HG03571 (cell line): ENCODE measurements around the gene APOBEC3B.
"Not testable (repeated sequence)": the region's sequence is repeated elsewhere in the genome, so short reads cannot be mapped to it uniquely, and the experiment has no call there.

ENCODE experiments used
- ATAC-seq: cut with Tn5 transposase; IDR thresholded peaks from one replicate; pipeline ENCODE4 v1.9.1; 2021; ENCODE audit not compliant: unreplicated experiment

APOBEC3B gene

DNA sequence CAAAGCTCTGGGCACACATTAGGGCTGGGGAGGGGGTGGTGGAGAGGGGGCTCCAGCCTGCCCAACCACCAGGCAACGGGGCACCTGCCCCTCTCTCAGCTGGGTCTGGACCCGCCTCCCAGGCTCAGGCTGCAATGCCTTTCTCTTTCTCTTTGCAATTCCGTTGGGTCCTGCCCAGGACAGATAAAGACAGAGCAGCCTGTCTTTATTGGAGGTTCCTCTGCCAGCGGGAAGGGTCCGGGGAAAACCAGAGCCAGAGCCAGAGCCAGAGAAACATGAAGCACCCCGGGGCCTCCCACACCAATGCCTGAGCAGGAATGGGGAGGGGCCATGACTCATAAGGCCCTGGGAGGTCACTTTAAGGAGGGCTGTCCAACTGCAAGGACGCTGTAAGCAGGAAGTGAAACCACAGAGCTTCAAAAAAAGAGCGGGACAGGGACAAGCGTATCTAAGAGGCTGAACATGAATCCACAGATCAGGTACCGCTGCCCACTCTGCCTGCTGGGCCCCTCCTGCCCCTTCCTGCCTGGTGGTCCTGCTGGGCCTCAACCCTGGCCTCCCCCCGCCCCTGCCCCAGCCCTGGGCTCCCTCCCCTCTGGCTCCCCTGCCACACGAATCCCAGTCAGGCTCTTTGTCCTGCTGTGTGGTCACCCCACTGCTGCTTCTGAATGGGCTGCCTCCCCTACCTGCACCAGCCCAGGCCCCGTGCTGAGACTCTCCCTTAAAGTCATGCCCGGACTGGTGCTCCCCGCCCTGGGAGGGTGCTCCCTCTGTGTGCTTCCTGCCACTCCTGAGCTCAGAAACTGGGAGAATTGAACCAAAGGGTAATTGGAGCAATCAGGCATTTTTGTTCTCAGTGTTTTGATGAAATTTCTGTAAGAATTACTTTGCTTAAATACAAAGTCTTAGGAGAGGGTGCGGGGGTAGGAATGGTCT lies at the start of gene APOBEC3B:
APOBEC3B (plus strand) TSS at position 356 of the 936 bp plus-strand sequence; CDS start at position 463, 107 bp downstream.
- peak; percentile 45 for ATAC-seq

DNA sequence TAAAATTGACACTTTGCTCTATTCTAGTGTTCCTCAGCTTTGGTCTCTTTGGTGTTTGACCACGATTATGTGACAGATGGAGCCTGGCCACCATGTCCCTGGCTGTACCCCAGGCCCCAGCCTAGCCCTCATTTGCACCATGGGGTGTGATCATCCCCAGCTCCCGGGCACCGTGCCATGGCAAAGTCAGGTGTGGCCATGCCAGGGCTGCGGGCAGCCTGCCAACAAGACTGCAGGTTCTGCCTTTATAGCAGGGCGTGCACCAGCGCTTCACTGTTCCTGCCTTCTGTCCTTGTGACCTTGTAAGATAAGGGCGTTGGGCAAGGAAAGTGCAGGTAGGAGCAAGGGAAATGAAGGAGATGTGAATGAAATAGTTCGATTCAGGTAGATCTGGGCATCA lies 47.1 kb upstream of the APOBEC3B start:
- no peak for ATAC-seq

DNA sequence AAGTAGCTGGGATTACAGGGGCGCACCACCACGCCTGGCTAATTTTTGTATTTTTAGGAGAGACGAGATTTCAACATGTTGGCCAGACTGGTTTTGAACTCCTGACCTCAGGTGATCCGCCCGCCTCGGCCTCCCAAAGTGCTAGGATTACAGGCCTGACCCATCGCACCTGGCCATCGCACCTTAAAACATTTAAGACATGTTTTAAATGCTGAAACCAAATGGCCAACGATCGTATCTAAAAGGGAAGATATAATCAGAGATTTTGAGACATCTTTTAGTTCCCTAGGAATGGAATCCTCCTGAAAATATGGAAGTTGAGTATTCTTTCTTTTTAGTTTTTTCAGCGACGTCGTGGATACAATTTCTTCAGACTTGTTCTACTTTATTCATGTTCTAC lies 46.5 kb upstream of the APOBEC3B start:
- ATAC-seq: no peak

DNA sequence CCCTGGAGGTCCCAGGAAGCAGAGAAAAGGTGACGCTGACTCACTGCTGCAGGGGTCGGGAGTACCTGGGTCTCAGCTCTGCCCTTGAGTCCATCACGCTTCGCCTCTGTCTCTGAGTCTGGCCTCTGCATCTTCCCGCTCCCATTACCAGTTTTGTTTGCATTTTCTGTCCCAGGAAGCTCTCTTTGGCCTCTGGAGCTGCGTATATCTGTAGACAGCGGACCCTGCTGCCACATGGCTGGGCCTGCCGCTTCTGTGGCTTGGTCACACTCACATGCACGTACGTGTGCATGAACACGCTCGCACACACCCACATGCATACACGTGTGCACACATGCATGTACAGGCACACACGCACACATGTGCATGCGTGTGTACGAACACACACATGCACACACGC lies 45.6 kb upstream of the APOBEC3B start:
- no peak for ATAC-seq

DNA sequence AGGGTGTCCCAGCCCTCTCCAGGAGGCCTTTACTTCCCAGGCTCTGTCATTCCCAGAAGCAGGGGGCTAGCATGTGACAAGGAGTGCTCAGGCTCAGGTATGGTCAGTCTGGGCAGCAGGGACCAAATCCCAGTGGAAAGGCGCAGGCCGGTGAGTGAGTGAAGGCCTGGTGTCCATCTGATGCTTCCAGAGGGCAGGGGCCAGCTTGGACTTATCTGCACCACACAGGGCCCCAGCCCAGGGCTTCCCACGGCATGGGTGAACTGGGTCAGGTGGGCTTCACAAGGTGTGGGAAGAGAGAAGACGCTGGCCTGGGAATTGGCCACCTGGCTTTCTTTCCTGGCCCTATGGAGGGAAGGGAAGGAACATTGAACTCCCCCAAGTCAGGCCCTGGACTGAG lies 45.1 kb upstream of the APOBEC3B start:
- no peak for ATAC-seq

DNA sequence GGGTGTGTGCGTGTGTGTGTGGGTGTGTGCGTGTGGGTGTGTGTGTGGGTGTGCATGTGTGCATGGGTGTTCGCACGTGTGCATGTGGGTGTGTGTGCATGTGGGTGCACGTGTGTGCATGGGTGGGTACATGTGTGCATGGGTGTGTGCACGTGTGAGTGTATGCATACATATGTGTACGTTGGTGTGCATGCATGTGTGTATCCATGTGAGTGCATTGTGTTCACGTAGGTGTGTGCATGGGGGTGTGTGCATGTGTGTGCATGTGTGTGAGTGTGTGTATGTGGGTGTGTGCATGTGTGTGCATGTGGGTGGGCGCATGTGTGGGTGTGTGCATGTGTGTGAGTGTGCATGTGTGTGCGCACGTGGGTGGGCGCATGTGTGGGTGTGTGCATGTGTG lies 44.6 kb upstream of the APOBEC3B start:
- no peak for ATAC-seq

DNA sequence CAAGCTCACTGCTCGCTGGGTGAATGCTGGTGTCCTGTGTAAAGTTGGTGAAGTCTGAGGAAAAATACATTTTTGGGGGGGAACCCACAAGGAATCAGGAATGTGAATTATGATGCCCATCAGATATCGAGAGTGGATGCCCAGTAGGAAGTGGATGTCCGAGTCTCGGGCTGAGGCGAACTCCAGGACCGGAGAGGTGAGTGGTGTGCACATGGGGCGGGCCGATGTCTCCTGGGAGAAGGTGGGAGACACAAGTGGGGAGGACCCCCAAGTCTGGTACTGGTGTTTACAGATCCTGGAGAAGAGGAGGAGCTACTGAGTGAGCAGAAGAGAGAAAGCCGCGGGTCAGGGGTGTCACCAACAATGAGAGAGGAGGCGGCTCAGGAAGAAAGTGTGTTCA lies 43.9 kb upstream of the APOBEC3B start:
- ATAC-seq: no peak

DNA sequence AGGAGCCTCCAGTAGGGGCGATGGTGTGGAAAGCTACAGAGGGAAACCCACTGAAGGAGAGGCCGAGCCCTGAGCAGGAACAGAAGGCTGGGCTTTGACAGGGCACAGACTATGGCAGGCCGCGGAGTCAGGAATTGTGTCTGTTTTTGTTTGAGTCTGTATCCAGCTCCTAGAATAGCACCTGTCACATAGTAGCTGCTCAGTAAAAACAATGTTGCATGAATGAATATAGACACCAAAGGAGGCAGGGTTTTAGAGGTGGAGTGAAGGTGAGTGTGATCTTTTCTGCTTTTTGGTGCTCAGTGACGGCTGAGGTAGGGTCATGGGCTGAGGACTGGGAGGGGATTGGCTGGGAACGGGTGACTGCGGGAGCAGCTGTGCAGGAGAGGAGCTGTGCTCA lies 43.2 kb upstream of the APOBEC3B start:
- no peak for ATAC-seq

DNA sequence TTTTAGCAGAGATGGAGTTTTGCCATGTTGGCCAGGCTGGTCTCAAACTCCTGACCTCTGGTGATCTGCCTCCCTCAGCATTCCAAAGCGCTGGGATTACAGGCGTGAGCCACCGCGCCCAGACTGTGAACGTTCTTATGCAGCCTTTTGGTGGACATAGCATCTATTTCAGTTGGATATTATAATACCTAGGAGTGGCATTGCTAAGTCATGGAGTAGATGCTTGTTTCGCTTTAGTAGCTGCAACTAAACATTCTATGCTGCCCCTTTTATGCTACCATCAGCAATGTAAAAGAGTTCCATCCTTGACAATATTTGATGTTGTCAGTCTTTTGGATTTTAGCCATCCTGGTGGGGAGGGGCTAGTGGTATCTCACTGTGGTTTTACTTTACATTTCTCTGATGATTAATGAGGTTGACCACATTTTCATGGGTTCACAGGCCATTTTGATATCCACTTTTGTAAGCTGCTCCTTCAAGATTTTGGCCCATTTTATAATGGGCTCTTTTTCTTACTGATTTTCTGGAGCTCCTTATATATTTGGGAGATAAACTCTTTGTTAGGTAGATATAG lies 41.2 kb upstream of the APOBEC3B start:
- ATAC-seq: no peak

DNA sequence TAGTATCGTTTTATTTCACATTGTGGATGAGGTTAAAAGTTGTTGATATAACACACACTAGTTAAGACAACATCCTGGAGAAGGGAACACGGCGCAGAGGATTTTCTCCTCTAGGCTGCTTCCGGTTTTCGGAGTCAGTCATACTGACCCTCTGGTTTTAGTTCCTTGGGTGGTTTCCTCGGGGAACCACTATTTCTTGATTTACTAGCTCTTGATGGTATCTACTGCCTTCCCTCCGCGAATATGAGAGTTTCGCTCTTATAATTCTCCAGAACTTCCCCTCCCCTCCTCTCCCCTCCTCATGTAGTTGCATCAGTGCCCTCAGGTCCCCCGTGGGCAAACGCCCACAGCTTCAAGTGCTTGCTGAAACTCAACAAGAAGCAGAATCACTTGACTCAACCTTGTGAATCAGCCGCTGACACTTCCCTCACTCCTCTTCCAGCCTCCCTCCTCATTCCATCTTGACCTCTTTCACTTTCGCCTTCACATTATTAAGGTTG lies 40.6 kb upstream of the APOBEC3B start:
- peak; percentile 62 for ATAC-seq

DNA sequence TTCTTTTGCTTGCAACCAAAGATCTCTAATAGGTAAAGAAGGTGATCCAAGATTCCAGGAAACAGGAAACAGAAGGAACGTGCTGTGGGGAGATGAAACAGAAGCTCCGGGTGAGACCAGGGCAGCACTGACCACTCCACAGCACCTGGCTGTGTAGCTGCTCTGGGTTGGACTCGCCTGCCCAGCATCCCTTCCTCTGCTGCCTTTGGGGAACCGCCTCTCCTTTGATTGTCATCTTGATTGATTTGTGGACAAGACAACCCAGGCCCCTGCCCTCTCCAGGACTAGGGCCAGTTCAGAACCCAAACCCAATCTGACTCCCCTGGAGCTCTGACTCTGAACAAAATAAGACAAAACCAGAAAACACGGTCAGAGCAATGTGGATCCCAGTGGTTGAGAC lies 39.4 kb upstream of the APOBEC3B start:
- no peak for ATAC-seq

DNA sequence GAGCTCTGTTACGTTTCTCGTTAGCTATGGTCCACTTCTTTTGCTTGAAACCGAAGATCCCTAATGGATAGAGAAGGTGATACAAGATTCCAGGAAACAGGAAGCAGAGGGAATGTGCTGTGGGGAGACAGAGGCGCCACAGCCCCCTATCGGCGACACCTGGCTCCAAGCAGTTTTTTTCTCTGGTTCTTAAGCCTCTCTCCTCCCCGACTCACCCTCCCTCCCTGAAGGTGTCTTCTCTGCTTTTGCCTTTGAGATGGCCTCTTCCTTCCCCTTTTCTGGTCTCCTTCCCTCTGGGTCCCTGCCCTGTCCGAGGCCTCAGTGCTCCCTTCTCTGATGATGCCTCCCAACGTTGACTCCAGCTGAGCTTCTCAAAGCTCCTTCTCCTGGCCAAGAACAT lies 38.9 kb upstream of the APOBEC3B start:
- ATAC-seq: no peak

DNA sequence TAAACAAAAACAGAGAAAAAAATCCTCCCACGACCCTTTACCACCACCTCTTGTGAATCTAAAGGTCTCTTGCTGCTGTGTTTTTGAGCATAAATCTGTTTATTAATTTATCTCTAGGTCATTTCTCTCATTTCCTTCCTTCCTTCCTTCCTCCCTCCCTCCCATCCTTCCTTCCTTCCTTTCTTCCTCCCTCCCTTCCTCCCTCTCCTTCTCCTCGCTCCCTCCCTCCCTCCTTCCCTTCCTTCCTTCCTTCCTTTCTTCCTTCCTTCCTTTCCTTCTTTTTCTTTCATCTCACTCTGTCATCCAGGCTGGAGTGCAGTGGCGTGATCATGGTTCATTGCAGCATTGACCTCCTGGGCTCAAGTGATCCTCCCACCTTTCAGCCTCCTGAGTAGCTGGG lies 38.3 kb upstream of the APOBEC3B start:
- ATAC-seq: no peak

DNA sequence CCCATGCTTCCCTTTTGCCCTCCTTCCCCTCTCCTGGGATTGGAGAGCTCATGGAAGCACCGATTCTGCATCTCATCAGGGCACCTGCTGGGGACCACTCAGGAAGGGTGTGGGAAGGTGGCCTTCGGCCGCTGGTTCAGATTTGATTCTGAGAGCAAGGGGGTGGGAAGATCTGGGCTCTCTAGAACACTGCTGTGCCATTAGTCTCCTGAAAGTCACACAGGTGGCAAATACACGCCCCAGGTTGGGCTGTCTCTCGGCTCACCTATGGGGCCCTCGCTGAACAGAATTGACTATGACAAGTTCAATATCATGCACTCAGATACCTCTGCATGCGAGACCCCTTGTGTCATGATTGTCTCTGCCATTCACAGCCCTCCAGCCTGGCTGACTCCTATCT lies 37.5 kb upstream of the APOBEC3B start:
- ATAC-seq: no peak

DNA sequence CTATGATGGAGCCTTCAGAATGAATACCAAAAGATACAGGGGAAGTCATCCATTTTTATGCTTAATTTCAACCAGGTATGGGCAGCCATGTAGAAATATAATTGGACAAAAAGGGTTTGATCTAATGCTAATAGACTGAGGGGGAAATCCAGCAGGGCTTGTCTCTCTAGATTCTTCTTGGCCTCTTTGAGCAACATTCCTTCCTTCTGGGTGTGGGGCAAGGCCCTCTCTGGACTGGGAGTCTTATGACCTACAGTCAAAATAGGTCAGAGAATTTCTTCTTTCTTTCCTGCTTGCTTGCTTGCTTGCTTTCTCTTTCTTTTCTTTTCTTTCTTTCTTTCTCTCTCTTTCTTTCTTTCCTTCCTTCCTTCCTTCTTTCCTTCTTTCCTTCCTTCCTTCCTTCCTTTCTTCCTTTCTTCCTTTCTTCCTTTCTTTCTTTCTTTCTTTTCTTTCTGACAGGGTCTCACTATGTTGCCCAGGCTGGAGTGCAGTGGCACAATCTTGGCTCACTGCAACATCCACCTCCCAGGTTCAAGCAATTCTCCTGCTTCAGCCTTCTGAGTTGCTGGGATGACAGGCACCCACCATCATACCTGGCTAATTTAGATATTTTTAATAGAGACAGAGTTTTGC lies 36.3 kb upstream of the APOBEC3B start:
- ATAC-seq: not testable (repeated sequence)

DNA sequence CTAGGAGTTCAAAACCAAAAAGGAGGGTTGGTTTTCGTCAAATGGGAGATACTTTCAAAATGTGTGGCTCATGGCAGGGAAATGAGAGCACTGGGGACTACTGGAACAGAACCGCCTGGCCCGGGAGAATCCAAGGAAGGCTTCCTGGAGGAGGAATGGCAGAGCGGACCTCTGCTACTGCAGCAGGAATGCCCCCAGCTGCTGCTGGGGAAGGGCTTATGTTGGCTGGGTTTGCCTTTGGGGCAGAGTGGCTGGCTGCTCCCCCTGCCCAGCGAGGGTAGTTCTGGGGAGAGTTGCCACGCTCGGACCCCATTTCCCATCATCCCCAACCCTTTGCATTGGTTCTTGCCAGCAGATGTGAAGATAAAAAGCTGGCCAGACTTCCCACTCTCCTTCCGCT lies 35.4 kb upstream of the APOBEC3B start:
- no peak for ATAC-seq

DNA sequence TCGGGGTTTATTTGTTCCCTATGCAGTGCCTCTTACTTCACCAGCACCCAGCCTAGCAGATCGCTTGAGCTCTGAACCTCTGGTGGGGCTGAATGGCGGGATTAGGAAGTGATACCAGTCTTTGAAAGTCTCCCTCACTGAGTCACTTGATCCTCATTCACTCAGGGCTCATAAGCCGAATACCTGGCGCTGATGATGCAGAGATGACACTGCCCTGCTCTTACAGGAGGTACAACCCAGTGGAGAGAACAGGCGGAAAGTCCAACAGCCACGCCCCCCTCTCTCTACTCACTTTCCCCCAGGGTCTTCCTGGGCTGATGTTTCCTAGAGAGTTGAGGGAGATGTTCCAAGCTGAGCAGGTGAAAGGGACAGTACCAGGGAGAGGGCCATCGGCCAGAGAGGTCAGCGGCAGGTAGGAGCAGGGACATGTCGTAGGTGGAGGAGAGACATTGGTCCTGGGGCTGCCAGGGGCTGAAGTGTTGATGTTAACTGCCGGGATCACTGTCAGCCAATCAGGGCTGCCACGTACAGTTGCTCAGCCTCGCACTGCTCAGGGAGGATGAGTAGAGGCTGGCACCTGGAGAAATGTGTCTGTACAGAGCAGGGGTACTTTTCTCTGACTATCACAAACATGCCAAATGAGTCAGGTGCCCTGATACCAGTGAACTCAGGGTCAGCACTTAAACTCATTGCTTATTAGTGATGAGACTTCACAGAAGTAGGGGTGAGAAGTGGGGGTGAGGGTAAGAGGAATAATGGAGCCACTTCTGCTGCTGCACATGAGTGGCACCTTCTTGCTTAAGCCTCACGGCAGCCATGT lies 34.6 kb upstream of the APOBEC3B start:
- no peak for ATAC-seq

DNA sequence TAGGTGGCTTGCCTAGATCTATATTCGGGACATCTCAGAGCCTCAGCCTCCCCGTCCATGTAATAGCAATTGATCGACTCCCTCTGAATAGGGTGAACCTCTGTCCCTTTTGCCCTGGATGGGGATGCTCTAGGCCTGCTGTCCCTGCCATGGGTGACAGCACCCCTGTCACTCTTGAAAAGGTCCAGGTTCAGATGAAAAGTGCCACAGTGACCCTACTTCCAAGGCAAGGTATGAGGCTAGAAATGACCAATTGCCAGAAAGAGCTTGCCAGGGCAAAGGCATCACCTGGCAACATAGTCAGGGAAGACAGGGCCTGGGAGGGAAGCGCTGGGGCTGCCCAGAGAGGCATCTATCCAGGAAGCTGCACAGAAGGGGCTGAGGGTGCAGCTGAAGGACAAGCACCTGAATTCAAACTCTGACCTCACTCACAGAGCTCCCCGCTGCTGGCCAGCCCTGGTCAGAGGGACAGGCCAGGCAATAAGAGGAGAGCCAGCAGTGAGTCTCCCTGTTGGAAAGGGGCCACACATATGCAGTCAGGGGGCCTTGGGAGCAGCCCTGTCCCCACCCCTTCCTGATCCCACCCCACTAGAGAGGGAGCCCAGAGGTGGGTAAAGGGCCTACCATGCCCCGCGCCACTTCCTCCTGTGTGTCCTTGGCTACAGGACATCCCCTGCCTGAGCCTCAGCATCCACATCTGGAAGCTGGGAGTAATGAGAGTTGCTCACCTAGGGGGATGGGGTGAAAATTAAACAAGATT lies 33.8 kb upstream of the APOBEC3B start:
- ATAC-seq: no peak

DNA sequence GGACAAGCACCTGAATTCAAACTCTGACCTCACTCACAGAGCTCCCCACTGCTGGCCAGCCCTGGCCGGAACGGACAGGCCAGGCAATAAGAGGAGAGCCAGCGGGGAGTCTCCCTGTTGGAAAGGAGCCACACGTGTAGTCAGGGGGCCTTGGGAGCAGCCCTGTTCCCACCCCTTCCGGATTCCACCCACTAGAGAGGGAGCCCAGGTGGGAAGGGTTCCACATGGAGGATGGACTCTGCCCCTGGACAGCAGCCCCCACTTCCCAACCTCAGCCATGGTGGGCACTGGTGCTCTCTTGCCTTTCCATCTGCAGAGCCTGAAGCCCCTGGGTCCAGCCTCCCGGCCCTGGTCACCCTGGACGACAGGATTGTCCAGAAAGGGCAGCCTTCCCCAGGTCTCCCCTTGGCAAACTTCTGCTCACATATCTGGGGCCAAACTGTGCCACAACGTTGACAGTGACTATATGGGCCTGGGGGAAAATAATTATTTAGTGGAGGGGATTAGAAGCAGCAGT lies 32.2 kb upstream of the APOBEC3B start:
- ATAC-seq: no peak
